HepG2 (cell line): Measurements from ENCODE around the gene SRRM2. TPM values are rescaled to one million over a fixed set of nuclear protein-coding genes. Genes with fewer than 3 reads are reported as not detected.
A peak's percentile ranks its signal among the peaks of the same experiment; 100 is the strongest.

Experiments used
- ATF2 ChIP-seq: sonication (generic); formaldehyde crosslinking; IDR thresholded peaks from 2 replicates; pipeline ENCODE4 v1.4.0; 2020; ENCODE audit warnings: missing genetic modification reagents
- BCLAF1 ChIP-seq: fragments of 450-650 bp; IDR thresholded peaks from 2 replicates; pipeline ENCODE4 v1.6.1; 2017; ENCODE audit warnings: mild to moderate bottlenecking
- CENPT ChIP-seq: sonication (generic); formaldehyde crosslinking; IDR thresholded peaks from 2 replicates; pipeline ENCODE4 v1.8.0; 2022; ENCODE audit warnings: low read depth, mild to moderate bottlenecking, moderate library complexity, missing genetic modification reagents
- FIP1L1 ChIP-seq: fragments of 200-400 bp; formaldehyde crosslinking; IDR thresholded peaks from 2 replicates; pipeline ENCODE4 v1.6.1; 2018; ENCODE audit warnings: low read depth, mild to moderate bottlenecking, low read length, moderate library complexity, borderline replicate concordance; ENCODE audit not compliant: insufficient read depth
- HNRNPL ChIP-seq: fragments of 200-400 bp; formaldehyde crosslinking; IDR thresholded peaks from 2 replicates; pipeline ENCODE4 v1.6.1; 2017; ENCODE audit warnings: mild to moderate bottlenecking, low read depth, low read length
- KDM4B ChIP-seq: sonication (generic); formaldehyde crosslinking; IDR thresholded peaks from 2 replicates; pipeline ENCODE4 v1.4.0; 2020; ENCODE audit warnings: missing genetic modification reagents
- MATR3 ChIP-seq: sonication (generic); formaldehyde crosslinking; IDR thresholded peaks from 2 replicates; pipeline ENCODE4 v1.4.0; 2020; ENCODE audit warnings: missing genetic modification reagents
- SYNCRIP ChIP-seq: fragments of 200-400 bp; formaldehyde crosslinking; IDR thresholded peaks from 2 replicates; pipeline ENCODE4 v1.6.1; 2018; ENCODE audit warnings: mild to moderate bottlenecking, low read depth, low read length; ENCODE audit not compliant: insufficient read depth
- ZNF335 ChIP-seq: sonication (generic); formaldehyde crosslinking; IDR thresholded peaks from 2 replicates; pipeline ENCODE4 v1.4.0; 2020; ENCODE audit warnings: missing genetic modification reagents
- ZNF407 ChIP-seq: sonication (generic); formaldehyde crosslinking; IDR thresholded peaks from one replicate; pipeline ENCODE4 v1.5.1; 2020; ENCODE audit warnings: mild to moderate bottlenecking, missing genetic modification reagents; ENCODE audit errors: not compliant biosample characterization
- polyA plus RNA-seq, 8 experiments: library from polyadenylated mRNA; depleted of rRNA in 3 of 8; stranded (reverse) in 7 of 8; unstranded in 1 of 8; fragments of >200 nt; fragmentation: Illumina TruSeq in 4 of 8; extraction: Trizol in 4 of 8; gene quantifications; 2 replicates each; pipeline versions ENCODE4 v1.2.1 to v1.2.3, GENCODE V29; 2011 to 2016; ENCODE audit warnings: low read depth in 4 of 8, missing spikeins in 1 of 8, mixed read lengths in 1 of 8; ENCODE audit not compliant: insufficient read depth in 1 of 8
- total RNA-seq, 5 experiments: library from RNA; depleted of rRNA; stranded (reverse); fragments of >200 nt; fragmentation: Illumina TruSeq; extraction: Trizol; gene quantifications; 2 replicates each; pipeline ENCODE4 v1.2.3, GENCODE V29; 2016; ENCODE audit warnings: low read depth in 1 of 5

The SRRM2 gene
- total and polyA plus RNA-seq, 2 of the 13 experiments (the other 11 are each of a cell fraction or from before 2014, with no cell fraction given): 50.4 to 112 TPM

- no peak for TF ChIP-seq ZNF407 (CRISPR knock-in tag)
- no peak for TF ChIP-seq BCLAF1
- TF ChIP-seq FIP1L1: no peak
- no peak for TF ChIP-seq MATR3 (CRISPR knock-in tag)
- 0 out of 2 replicates have a peak, but pooled peaks have one; percentile 4 for TF ChIP-seq ZNF335 (CRISPR knock-in tag)
- TF ChIP-seq ATF2 (CRISPR knock-in tag): no peak
- no peak for TF ChIP-seq SYNCRIP
- peak; percentile 59; the same call in 1 of the 2 replicates for TF ChIP-seq CENPT (CRISPR knock-in tag)
- no peak for TF ChIP-seq KDM4B (CRISPR knock-in tag)
- TF ChIP-seq HNRNPL: 0 out of 2 replicates have a peak, but pooled peaks have one; percentile 23
Measured at GRCh38 chr16:2752850-2753732, 653 bp downstream of the SRRM2 start (continued).
